ENCODE results near the gene IFT52.

The IFT52 gene

GRCh38 chr20:43572891-43573290 is 17.8 kb upstream of the IFT52 start:
- TF ChIP-seq CTCF (IDR thresholded peaks at IDR 0.05; ENCODE audit: control insufficient read depth, extremely low read depth, insufficient read depth): no peak
- no peak for DNase-seq (ENCODE audit: low read depth)
- H3K4me3 ChIP-seq (ENCODE audit: low read depth, low read length): no peak overlapping the region

- no peak overlapping the region for H3K4me3 ChIP-seq (ENCODE audit: low read depth, low read length)
- no peak for DNase-seq (ENCODE audit: low read depth)
- no peak for TF ChIP-seq CTCF (IDR thresholded peaks at IDR 0.05; ENCODE audit: control insufficient read depth, extremely low read depth, insufficient read depth)
These were observed 14.6 kb upstream of the IFT52 start for GRCh38 chr20:43576108-43576507.

- no peak overlapping the region for H3K4me3 ChIP-seq (ENCODE audit: low read depth, low read length)
- no peak for DNase-seq (ENCODE audit: low read depth)
- no peak for TF ChIP-seq CTCF (IDR thresholded peaks at IDR 0.05; ENCODE audit: control insufficient read depth, extremely low read depth, insufficient read depth)
These were observed 10.6 kb upstream of the IFT52 start for GRCh38 chr20:43579861-43580793.

GRCh38 chr20:43583133-43583864 is 7.4 kb upstream of the IFT52 start:
- no peak overlapping the region for H3K4me3 ChIP-seq (ENCODE audit: low read depth, low read length)
- no peak for TF ChIP-seq CTCF (IDR thresholded peaks at IDR 0.05; ENCODE audit: control insufficient read depth, extremely low read depth, insufficient read depth)
- no peak for DNase-seq (ENCODE audit: low read depth)

GRCh38 chr20:43583982-43584432 is 6.7 kb upstream of the IFT52 start:
- no peak overlapping the region for H3K4me3 ChIP-seq (ENCODE audit: low read depth, low read length)
- no peak for TF ChIP-seq CTCF (IDR thresholded peaks at IDR 0.05; ENCODE audit: control insufficient read depth, extremely low read depth, insufficient read depth)
- no peak for DNase-seq (ENCODE audit: low read depth)

DNA sequence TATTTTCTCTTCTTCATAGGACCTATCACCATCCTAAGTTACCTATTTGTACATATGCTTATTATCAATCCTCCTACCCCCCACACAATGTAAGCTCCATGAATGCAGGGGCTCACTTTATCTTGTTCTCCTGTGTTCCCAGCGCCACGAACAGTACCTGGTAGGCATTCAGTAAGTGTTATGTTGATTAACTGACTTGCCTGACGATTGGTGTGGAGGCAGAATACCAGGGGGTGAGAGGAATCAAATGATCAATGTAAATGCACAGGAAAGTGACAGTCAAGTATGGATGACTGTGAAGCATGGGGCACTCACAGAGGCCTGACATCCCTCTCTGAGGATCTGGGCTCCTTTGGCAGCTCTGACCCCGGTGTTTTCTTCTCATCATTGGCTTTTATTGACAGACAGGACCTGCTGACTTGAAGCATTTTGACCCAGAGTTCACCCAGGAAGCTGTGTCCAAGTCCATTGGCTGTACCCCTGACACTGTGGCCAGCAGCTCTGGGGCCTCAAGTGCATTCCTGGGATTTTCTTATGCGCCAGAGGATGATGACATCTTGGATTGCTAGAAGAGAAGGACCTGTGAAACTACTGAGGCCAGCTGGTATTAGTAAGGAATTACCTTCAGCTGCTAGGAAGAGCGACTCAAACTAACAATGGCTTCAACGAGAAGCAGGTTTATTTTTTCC is 6.1 kb upstream of the IFT52 start:
- no peak for TF ChIP-seq CTCF (IDR thresholded peaks at IDR 0.05; ENCODE audit: control insufficient read depth, extremely low read depth, insufficient read depth)
- DNase-seq (ENCODE audit: low read depth): no peak
- H3K4me3 ChIP-seq (ENCODE audit: low read depth, low read length): no peak overlapping the region

Measured in LNCaP clone FGC (cell line).